CD4-positive, CD25-positive, alpha-beta regulatory T cell (primary cell): ENCODE results near the gene NATD1. TPM values are rescaled to one million over a fixed set of nuclear protein-coding genes. Genes with fewer than 3 reads are reported as not detected.
"Not testable (repeated sequence)": the region's sequence is repeated elsewhere in the genome, so short reads cannot be mapped to it uniquely, and the experiment has no call there.

Source experiments
- ATAC-seq, 2 donors: fragments of 150-1000 bp; cut with Tn5 transposase; one replicate each; pipeline ENCODE4 v1.10.0; 2021; ENCODE audit warnings: low read depth in 2 of 2, moderate number of reproducible peaks in 2 of 2, moderate library complexity in 1 of 2
- DNase-seq, 3 donors: peaks; one replicate each; pipeline versions ENCODE4 v3.0.0 to v3.0.0-alpha.2; 2012 to 2022; ENCODE audit warnings: mixed read lengths in 1 of 3
- H3K27ac ChIP-seq: one replicate; pipeline ENCODE4 v1.7.0; 2013; ENCODE audit warnings: mild to moderate bottlenecking, low read length; ENCODE audit not compliant: insufficient read depth, poor library complexity, severe bottlenecking
- H3K27me3 ChIP-seq: one replicate; pipeline ENCODE4 v1.7.0; 2013; ENCODE audit warnings: low read length; ENCODE audit not compliant: control insufficient read depth, insufficient read depth
- H3K36me3 ChIP-seq: one replicate; pipeline ENCODE4 v1.7.0; 2013; ENCODE audit warnings: mild to moderate bottlenecking, low read length, moderate library complexity; ENCODE audit not compliant: control insufficient read depth, insufficient read depth
- H3K4me1 ChIP-seq: 2 replicates; pipeline ENCODE4 v1.7.0; 2013; ENCODE audit warnings: mild to moderate bottlenecking, low read length; ENCODE audit not compliant: insufficient read depth, control insufficient read depth, poor library complexity, severe bottlenecking
- H3K4me3 ChIP-seq: one replicate; pipeline ENCODE4 v1.7.0; 2013; ENCODE audit warnings: low read depth, mild to moderate bottlenecking, low read length, moderate library complexity
- H3K9me3 ChIP-seq, 2 experiments: 1 replicate in 1 of 2; 2 replicates in 1 of 2; pipeline ENCODE4 v1.7.0; 2013; ENCODE audit warnings: low read length in 2 of 2, mild to moderate bottlenecking in 1 of 2, moderate library complexity in 1 of 2; ENCODE audit not compliant: control insufficient read depth in 2 of 2
- H3K27ac Mint-ChIP-seq, 3 donors: one replicate each; pipeline ENCODE4 v1.8.0; 2020 to 2022; ENCODE audit warnings: mild to moderate bottlenecking in 3 of 3, mixed read lengths in 3 of 3, moderate library complexity in 2 of 3
- H3K27me3 Mint-ChIP-seq: one replicate; pipeline ENCODE4 v1.8.0; 2022; ENCODE audit warnings: mild to moderate bottlenecking, mixed read lengths
- H3K36me3 Mint-ChIP-seq: one replicate; pipeline ENCODE4 v1.8.0; 2020; ENCODE audit warnings: mixed read lengths
- H3K4me1 Mint-ChIP-seq, 4 donors: one replicate each; pipeline ENCODE4 v1.8.0; 2020 to 2022; ENCODE audit warnings: mixed read lengths in 4 of 4, mild to moderate bottlenecking in 1 of 4
- H3K4me3 Mint-ChIP-seq, 4 donors: one replicate each; pipeline ENCODE4 v1.8.0; 2020 to 2022; ENCODE audit warnings: mild to moderate bottlenecking in 4 of 4, mixed read lengths in 4 of 4, moderate library complexity in 3 of 4
- H3K9me3 Mint-ChIP-seq, 7 donors: one replicate each; pipeline ENCODE4 v1.8.0; 2020 to 2022; ENCODE audit warnings: mixed read lengths in 7 of 7, mild to moderate bottlenecking in 3 of 7, moderate library complexity in 2 of 7
- polyA plus RNA-seq, 4 donors: library from polyadenylated mRNA; unstranded; fragments of 300-500 nt; fragmentation: Illumina TruSeq; gene quantifications; one replicate each; pipeline ENCODE4 v1.2.3, GENCODE V29; 2021
- total RNA-seq: library from RNA; stranded (reverse); gene quantifications from one replicate; pipeline ENCODE4 v1.2.3, GENCODE V29; 2022

NATD1 gene
- total and polyA plus RNA-seq, 5 donors from 2014 or later = 2.8 to 12.7 (median 2.9) TPM

DNA sequence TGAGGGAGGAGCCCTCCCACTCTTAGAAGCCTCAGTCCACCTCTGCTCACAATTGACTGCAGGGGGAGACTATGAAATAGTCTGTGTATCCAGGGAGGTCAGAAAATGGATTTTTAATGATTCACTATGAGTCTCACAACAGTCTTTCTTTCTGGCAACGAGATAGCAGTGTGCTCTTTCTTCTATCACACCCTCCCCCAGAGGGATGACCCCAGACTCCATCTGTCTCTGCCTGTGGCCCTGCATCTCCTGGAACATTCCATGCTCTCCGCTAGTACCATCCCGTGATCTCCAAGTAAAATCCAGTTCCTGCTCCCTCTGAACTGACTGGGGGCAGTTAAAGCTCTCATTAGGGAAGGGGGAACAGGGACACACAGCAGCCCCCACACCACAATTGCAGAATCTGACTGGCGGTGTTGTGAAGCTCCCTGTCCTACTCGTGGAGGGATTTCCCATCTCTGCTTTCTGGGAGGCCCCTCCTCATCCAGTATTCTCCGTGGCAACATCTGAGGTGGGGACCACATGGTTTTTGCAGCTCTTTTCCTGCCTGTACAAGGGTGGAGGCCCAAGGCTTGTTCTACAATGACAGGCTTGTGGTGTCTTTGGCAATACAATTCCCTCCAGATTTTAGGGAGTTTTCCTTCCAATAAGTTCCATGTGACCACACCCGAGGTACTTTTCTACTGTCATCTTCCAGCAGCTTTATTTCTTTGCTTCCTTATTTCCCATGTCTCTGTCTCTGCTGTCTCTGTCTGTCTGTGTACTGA is 19.4 kb downstream of the NATD1 start:
- Mint-ChIP-seq H3K27me3 (no peaks in the 10 kb centered on the region), H3K27ac (peak overlapping the region in 1 of 3 donors; percentile 81), H3K4me3 (no peak overlapping the region), H3K36me3 (peaks cover 11% of the 10 kb centered on the region), H3K4me1 (peaks cover 0 to 4% (median 2%) of the 10 kb centered on the region in 4 donors), H3K9me3 (peaks cover 0 to 8% (median 3%) of the 10 kb centered on the region in 7 donors)
- Histone ChIP-seq H3K36me3 (no peaks in the 10 kb centered on the region), H3K4me3 (no peak overlapping the region), H3K27me3 (no peaks in the 10 kb centered on the region), H3K4me1 (no peaks in the 10 kb centered on the region), H3K27ac (no peak overlapping the region), H3K9me3 (no peaks in the 10 kb centered on the region)
- no peak for ATAC-seq
- no peak for DNase-seq

DNA sequence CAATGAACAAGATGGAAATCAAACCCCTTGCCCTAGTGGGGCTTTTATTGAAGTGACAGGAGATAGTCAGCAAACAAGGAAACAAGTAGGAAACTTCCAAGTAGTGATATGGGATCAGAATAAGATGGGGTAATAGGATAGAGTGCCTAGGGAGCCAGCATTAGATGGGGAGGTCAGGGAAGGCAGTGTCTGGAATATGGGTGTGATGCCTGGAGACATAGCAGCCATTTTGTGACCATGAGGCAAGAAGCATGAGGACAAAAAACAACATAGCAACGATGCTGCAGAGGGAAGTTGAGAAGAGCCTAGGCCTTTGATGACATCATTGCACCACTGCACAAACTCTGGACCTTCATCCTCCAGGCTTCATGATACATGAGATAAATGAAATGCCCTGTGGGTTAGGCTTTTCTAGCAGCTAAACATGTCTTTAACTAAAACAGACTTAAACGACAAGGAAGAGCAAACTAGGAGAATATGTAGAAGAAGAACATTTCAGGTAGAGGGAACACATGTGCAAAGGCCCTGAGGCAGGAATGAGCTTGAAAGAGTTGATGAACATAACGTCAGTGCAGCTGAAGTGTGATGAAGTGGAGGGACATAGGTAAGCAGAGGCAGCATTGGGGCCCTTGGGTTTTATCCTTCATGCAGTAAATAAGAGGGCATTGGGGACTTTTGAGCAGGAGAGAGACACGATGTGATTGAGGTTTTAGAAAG is 21.0 kb downstream of the NATD1 start:
- H3K27ac Mint-ChIP-seq = peak overlapping the region in 1 of 3 donors; percentile 46
- peaks cover 0 to 4% (median 0%) of the 10 kb centered on the region in 4 donors for H3K4me1 Mint-ChIP-seq
- Histone ChIP-seq H3K4me3 (no peak overlapping the region), H3K27ac (no peak overlapping the region), H3K4me1 (no peaks in the 10 kb centered on the region), H3K36me3 (no peaks in the 10 kb centered on the region), H3K9me3 (no peaks in the 10 kb centered on the region), H3K27me3 (no peaks in the 10 kb centered on the region)
- DNase-seq = no peak
- H3K27me3 Mint-ChIP-seq = no peaks in the 10 kb centered on the region
- no peak for ATAC-seq
- peaks cover 11% of the 10 kb centered on the region for H3K36me3 Mint-ChIP-seq
- H3K4me3 Mint-ChIP-seq = peak overlapping the region in 2 of 4 donors; percentile 42 to 81
- peaks cover 0 to 8% (median 2%) of the 10 kb centered on the region in 7 donors for H3K9me3 Mint-ChIP-seq

DNA sequence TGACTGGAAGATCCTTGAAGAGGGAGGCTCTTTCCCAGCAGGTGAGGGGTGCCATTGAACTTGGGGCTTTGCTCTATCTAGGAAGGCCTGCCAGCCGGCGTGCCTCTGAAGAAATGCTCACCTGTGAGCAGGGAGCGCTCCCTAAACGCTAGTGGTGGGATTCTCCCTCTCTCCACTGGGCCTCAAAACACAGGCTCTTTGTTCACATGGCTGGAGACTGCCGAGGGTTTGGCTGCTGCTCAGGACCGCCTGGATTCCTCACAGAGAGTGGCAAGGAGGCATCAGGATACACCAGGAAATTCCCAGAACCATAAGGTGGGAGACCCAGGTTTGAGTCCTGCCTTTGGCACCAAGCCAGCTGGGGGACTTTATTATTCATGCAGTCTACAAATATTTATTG is 21.7 kb downstream of the NATD1 start:
- ATAC-seq (no peak), DNase-seq (no peak)
- H3K4me3 Mint-ChIP-seq = peak overlapping the region in 1 of 4 donors; percentile 81
- H3K36me3 Mint-ChIP-seq = peaks cover 11% of the 10 kb centered on the region
- H3K9me3 Mint-ChIP-seq = peaks cover 0 to 8% (median 2%) of the 10 kb centered on the region in 7 donors
- H3K4me3 ChIP-seq = no peak overlapping the region
- H3K4me1 ChIP-seq = no peaks in the 10 kb centered on the region
- H3K27ac Mint-ChIP-seq = peak overlapping the region in 1 of 3 donors; percentile 5
- H3K27me3 ChIP-seq = no peaks in the 10 kb centered on the region
- H3K9me3 ChIP-seq = no peaks in the 10 kb centered on the region
- H3K4me1 Mint-ChIP-seq = peaks cover 0 to 4% (median 0%) of the 10 kb centered on the region in 4 donors
- H3K36me3 ChIP-seq = no peaks in the 10 kb centered on the region
- H3K27me3 Mint-ChIP-seq = no peaks in the 10 kb centered on the region
- H3K27ac ChIP-seq = no peak overlapping the region

DNA sequence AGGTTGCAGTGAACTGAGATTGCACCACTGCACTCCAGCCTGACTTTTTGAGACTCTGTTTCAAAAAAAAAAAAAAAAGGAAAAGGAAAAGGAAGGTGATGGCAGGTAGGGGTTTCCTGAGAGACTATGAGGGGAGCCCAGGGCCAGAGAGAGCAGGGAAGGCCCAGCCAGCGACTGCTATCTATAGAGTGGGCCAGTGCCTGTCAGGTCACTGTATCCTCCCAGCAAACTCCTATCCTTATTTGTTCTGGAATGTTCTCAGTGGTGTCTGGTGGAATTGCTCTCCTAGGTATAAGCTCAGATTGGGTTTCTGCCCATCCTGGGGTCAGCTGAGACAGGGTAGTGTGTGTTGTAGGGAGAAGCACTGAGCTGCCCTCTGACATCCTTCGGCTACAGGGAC is 24.4 kb downstream of the NATD1 start:
- peaks cover 11% of the 10 kb centered on the region for H3K36me3 Mint-ChIP-seq
- H3K27ac ChIP-seq = no peak overlapping the region
- no peak overlapping the region for H3K4me3 ChIP-seq
- H3K27ac Mint-ChIP-seq = no peak overlapping the region
- no peaks in the 10 kb centered on the region for H3K9me3 ChIP-seq
- no peak overlapping the region for H3K4me3 Mint-ChIP-seq
- H3K4me1 ChIP-seq = no peaks in the 10 kb centered on the region
- peaks cover 0 to 5% (median 0%) of the 10 kb centered on the region in 4 donors for H3K4me1 Mint-ChIP-seq
- ATAC-seq (no peak), DNase-seq (no peak)
- no peaks in the 10 kb centered on the region for H3K27me3 ChIP-seq
- peaks cover 0 to 8% (median 1%) of the 10 kb centered on the region in 7 donors for H3K9me3 Mint-ChIP-seq
- no peaks in the 10 kb centered on the region for H3K27me3 Mint-ChIP-seq
- no peaks in the 10 kb centered on the region for H3K36me3 ChIP-seq

- no peaks in the 10 kb centered on the region for H3K27me3 Mint-ChIP-seq
- DNase-seq (no peak), ATAC-seq (no peak)
- Histone ChIP-seq H3K9me3 (no peaks in the 10 kb centered on the region), H3K36me3 (no peaks in the 10 kb centered on the region), H3K27me3 (no peaks in the 10 kb centered on the region), H3K27ac (no peak overlapping the region), H3K4me1 (no peaks in the 10 kb centered on the region), H3K4me3 (no peak overlapping the region)
- H3K9me3 Mint-ChIP-seq = peaks cover 0 to 8% (median 0%) of the 10 kb centered on the region in 7 donors
- peaks cover 0 to 8% (median 0%) of the 10 kb centered on the region in 4 donors for H3K4me1 Mint-ChIP-seq
- H3K27ac Mint-ChIP-seq = peak overlapping the region in 2 of 3 donors; percentile 20 to 56
- H3K4me3 Mint-ChIP-seq = no peak overlapping the region
- peaks cover 11% of the 10 kb centered on the region for H3K36me3 Mint-ChIP-seq
Observed at GRCh38 chr17:21228111-21228510, 25.1 kb downstream of the NATD1 start.

- not testable (repeated sequence) for H3K4me1 ChIP-seq, H3K36me3 ChIP-seq, DNase-seq, H3K4me3 ChIP-seq, H3K4me1 Mint-ChIP-seq, H3K27me3 Mint-ChIP-seq, H3K27ac Mint-ChIP-seq, H3K9me3 Mint-ChIP-seq, H3K27me3 ChIP-seq, ATAC-seq, H3K4me3 Mint-ChIP-seq, H3K9me3 ChIP-seq, H3K27ac ChIP-seq, H3K36me3 Mint-ChIP-seq
Observed at GRCh38 chr17:21227277-21227676, 25.9 kb downstream of the NATD1 start.

DNA sequence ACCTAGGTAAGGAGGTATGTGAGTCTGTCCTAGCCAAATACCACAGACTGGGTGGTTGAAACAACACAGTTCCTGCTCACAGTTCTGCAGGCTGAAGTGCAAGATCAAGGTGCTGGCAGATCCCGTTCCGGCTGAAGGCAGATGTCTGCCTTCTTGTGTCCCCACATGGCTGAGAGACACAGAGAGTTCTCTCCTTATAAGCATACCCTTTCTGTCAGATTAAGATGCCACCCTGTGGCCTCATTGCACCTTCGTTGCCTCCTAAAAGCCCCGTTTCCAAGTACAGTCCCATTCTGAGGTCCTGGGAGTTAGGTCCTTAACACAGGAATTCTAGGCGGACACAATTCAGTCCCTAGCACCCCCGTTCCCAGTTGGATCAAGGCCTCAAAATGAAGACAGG is 30.1 kb downstream of the NATD1 start:
- no peaks in the 10 kb centered on the region for H3K9me3 Mint-ChIP-seq
- peaks cover 12% of the 10 kb centered on the region for H3K36me3 Mint-ChIP-seq
- ATAC-seq = no peak

More for the DNA sequence above, 30.1 kb downstream of the NATD1 start:
- H3K4me1 ChIP-seq = no peaks in the 10 kb centered on the region
- H3K36me3 ChIP-seq = peaks cover 5% of the 10 kb centered on the region
- no peaks in the 10 kb centered on the region for H3K9me3 ChIP-seq
- DNase-seq = no peak
- Mint-ChIP-seq H3K4me1 (peaks cover 2 to 5% (median 3%) of the 10 kb centered on the region in 4 donors), H3K27ac (no peak overlapping the region), H3K4me3 (no peak overlapping the region), H3K27me3 (no peaks in the 10 kb centered on the region)
- no peak overlapping the region for H3K27ac ChIP-seq
- no peak overlapping the region for H3K4me3 ChIP-seq
- H3K27me3 ChIP-seq = no peaks in the 10 kb centered on the region
